B cell (primary cell): ENCODE measurements around the gene SLC2A1. TPM values are rescaled to one million over a fixed set of nuclear protein-coding genes. Genes with fewer than 3 reads are reported as not detected.

ENCODE experiments used
- ATAC-seq: fragments of 200-7000 bp; cut with Tn5 transposase; one replicate; pipeline ENCODE4 v1.10.0; 2021; ENCODE audit warnings: low read depth, mild to moderate bottlenecking, moderate number of reproducible peaks, moderate library complexity
- CTCF ChIA-PET: fragments of 350-600 bp; sonication (Branson Sonifier 250); formaldehyde crosslinking; loops from one replicate; lab custom pipeline; 2021; ENCODE audit warnings: antibody characterized with exemption, inconsistent platforms; lab: Charles Lee
- POLR2A ChIA-PET: fragments of 350-600 bp; sonication (Branson Sonifier 250); formaldehyde crosslinking; loops from one replicate; lab custom pipeline; 2021; ENCODE audit warnings: antibody characterized with exemption; lab: Charles Lee
- DNase-seq: peaks from one replicate; pipeline ENCODE4 v3.0.0; 2013
- H2AFZ ChIP-seq: 2 replicates; pipeline ENCODE4 v1.6.1; 2012; ENCODE audit warnings: mild to moderate bottlenecking, low read depth, low read length; ENCODE audit not compliant: insufficient read depth, poor library complexity, severe bottlenecking
- H3K27ac ChIP-seq, 2 donors: 1 replicate in 1 of 2; 2 replicates in 1 of 2; pipeline ENCODE4 v1.5.1; 2012 to 2013; ENCODE audit warnings: low read length in 2 of 2, mild to moderate bottlenecking in 2 of 2, moderate library complexity in 1 of 2
- H3K27me3 ChIP-seq, 4 experiments: fragments of 200-600 bp in 1 of 4; sonication (generic) in 1 of 4; replicated peaks in 1 of 4; 1 replicate in 2 of 4; 2 replicates in 2 of 4; pipeline versions ENCODE4 v1.6.1 to v1.7.0; 2013 to 2016; ENCODE audit warnings: low read length in 3 of 4, mild to moderate bottlenecking in 2 of 4, mixed read lengths in 1 of 4, moderate library complexity in 1 of 4; ENCODE audit not compliant: insufficient read depth in 4 of 4, control insufficient read depth in 3 of 4; ENCODE audit errors: control extremely low read depth in 1 of 4
- H3K36me3 ChIP-seq, 2 experiments: replicated peaks in 1 of 2; 1 replicate in 1 of 2; 2 replicates in 1 of 2; pipeline versions ENCODE4 v1.6.1 to v1.7.1; 2013; ENCODE audit warnings: low read length in 1 of 2; ENCODE audit not compliant: insufficient read depth in 2 of 2, control insufficient read depth in 1 of 2; ENCODE audit errors: control extremely low read depth in 1 of 2, extremely low read depth in 1 of 2
- H3K4me1 ChIP-seq, 2 donors: fragments of 200-600 bp in 1 of 2; sonication (generic) in 1 of 2; 1 replicate in 1 of 2; 2 replicates in 1 of 2; pipeline versions ENCODE4 v1.5.1 to v1.6.1; 2013 to 2017; ENCODE audit warnings: low read length in 2 of 2; ENCODE audit not compliant: control insufficient read depth in 2 of 2, insufficient read depth in 2 of 2
- H3K4me2 ChIP-seq: replicated peaks from 2 replicates; pipeline ENCODE3; 2012; ENCODE audit warnings: mild to moderate bottlenecking, low read depth, low read length; ENCODE audit not compliant: poor library complexity, severe bottlenecking
- H3K4me3 ChIP-seq, 5 experiments: fragments of 200-600 bp in 1 of 5; sonication (generic) in 1 of 5; 1 replicate in 3 of 5; 2 replicates in 2 of 5; pipeline versions ENCODE4 v1.5.1 to v1.7.0; 2011 to 2016; ENCODE audit warnings: low read length in 4 of 5, mild to moderate bottlenecking in 4 of 5, low read depth in 2 of 5, control low read depth in 1 of 5, moderate library complexity in 1 of 5; ENCODE audit not compliant: insufficient read depth in 1 of 5; ENCODE audit errors: control extremely low read depth in 1 of 5, extremely low read depth in 1 of 5
- H3K79me2 ChIP-seq: fragments of 200-600 bp; sonication (generic); one replicate; pipeline ENCODE4 v1.6.0; 2016; ENCODE audit warnings: low read length; ENCODE audit not compliant: control insufficient read depth, insufficient read depth
- H3K9ac ChIP-seq: fragments of 200-600 bp; sonication (generic); 2 replicates; pipeline ENCODE4 v1.6.1; 2017; ENCODE audit warnings: mild to moderate bottlenecking, low read length, moderate library complexity
- H3K9me3 ChIP-seq, 3 donors: one replicate each; pipeline versions ENCODE4 v1.6.1 to v1.7.1; 2013; ENCODE audit warnings: low read length in 2 of 3; ENCODE audit not compliant: control insufficient read depth in 2 of 3, insufficient read depth in 1 of 3; ENCODE audit errors: control extremely low read depth in 1 of 3
- H4K20me1 ChIP-seq: 2 replicates; pipeline ENCODE4 v1.6.0; 2012; ENCODE audit warnings: mild to moderate bottlenecking, low read length; ENCODE audit not compliant: insufficient read depth, control insufficient read depth, poor library complexity, severe bottlenecking
- H3K27ac Mint-ChIP-seq: one replicate; pipeline ENCODE4 v1.8.0; 2021; ENCODE audit warnings: mixed read lengths
- H3K27me3 Mint-ChIP-seq: one replicate; pipeline ENCODE4 v1.8.0; 2021; ENCODE audit warnings: mixed read lengths
- H3K4me1 Mint-ChIP-seq: one replicate; pipeline ENCODE4 v1.8.0; 2021; ENCODE audit warnings: mixed read lengths
- H3K4me3 Mint-ChIP-seq: one replicate; pipeline ENCODE4 v1.8.0; 2021; ENCODE audit warnings: mixed read lengths
- H3K9me3 Mint-ChIP-seq: one replicate; pipeline ENCODE4 v1.8.0; 2022; ENCODE audit warnings: mixed read lengths; ENCODE audit not compliant: insufficient read depth
- EZH2 ChIP-seq: IDR thresholded peaks from 2 replicates; pipeline ENCODE4 v1.6.1; 2012; ENCODE audit warnings: borderline replicate concordance, low read depth, mild to moderate bottlenecking, moderate library complexity, low read length; ENCODE audit not compliant: insufficient read depth, poor library complexity, severe bottlenecking
- WGBS: methylation state at CpG from one replicate; pipeline ENCODE4 v1.1.5; 2013; ENCODE audit warnings: missing lambda C conversion rate; ENCODE audit not compliant: insufficient coverage; 5-methylcytosine and 5-hydroxymethylcytosine counted together
- intact Hi-C: fragments of 100-400 bp; cut with micrococcal nuclease; formaldehyde crosslinking; loops from one replicate; pipeline ENCODE4 v1.10.0; 2022
- polyA plus RNA-seq: library from polyadenylated mRNA; depleted of rRNA; stranded (reverse); fragments of >200 nt; gene quantifications from 2 replicates; pipeline ENCODE4 v1.2.3, GENCODE V29; 2012
- total RNA-seq, 2 donors: library from RNA; stranded (reverse); fragments of 120-200 nt in 1 of 2; gene quantifications; 1 replicate in 1 of 2; 2 replicates in 1 of 2; pipeline versions ENCODE4 v1.2.3 to v1.2.4, GENCODE V29; 2013 to 2022
- TF ChIP-seq, protein P1 (sequence below): fragments of 200-600 bp; IDR thresholded peaks from one replicate; pipeline ENCODE4 v1.8.0; 2022; ENCODE audit warnings: antibody characterized with exemption, mild to moderate bottlenecking

SLC2A1 gene
- total and polyA plus RNA-seq, 2 donors (not counting 1 experiment from before 2014, with no cell fraction given): 223 to 240 TPM

DNA sequence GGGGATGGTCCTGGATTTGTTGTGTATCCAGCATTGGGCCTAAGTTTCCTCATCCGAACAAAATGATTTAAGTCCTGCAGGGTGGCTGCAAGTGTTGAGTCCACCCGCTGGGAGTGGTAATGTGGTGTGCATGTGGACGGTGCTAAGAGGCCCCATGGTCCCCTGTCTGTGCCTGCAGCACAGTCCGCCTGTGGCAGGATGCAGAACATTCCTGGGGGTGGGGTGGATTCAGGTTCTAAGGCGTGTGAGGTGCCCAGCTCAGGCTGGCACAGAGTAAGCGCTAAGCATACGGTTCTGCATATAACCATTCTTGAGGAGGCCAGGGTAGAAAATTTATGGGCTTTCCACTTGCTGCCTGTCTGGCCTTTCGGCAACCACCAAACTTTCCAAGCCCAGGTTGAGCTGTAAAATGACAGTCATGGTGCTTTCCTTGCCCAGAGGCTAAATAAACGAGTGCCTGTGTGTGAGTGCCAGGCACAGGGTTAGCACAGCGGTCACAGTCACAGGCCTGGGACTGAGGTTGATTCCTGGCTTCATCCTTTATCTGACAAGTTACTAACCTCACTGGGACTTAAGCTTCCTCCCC lies 30.7 kb downstream of the SLC2A1 start:
- Mint-ChIP-seq H3K27ac (peak overlapping the region; percentile 70), H3K27me3 (no peaks in the 10 kb centered on the region), H3K4me3 (no peak overlapping the region), H3K4me1 (peaks cover 72% of the 10 kb centered on the region), H3K9me3 (no peaks in the 10 kb centered on the region)
- Histone ChIP-seq H4K20me1 (peaks cover 36% of the 10 kb centered on the region), H3K79me2 (peaks cover 46% of the 10 kb centered on the region), H3K4me2 (no peak overlapping the region), H3K4me1 (peaks cover 39 to 53% of the 10 kb centered on the region in 2 donors), H3K27me3 (no peaks in the 10 kb centered on the region), H2AFZ (no peak overlapping the region), H3K9me3 (no peaks in the 10 kb centered on the region), H3K9ac (no peak overlapping the region), H3K36me3 (peaks cover 2 to 59% of the 10 kb centered on the region in 2 experiments), H3K4me3 (no peak overlapping the region), H3K27ac (peak overlapping the region in 1 of 2 donors; percentile 15)
- 87% methylated on average over 10 of the region's 10 CpGs for WGBS
- no peak for TF ChIP-seq EZH2
- TF ChIP-seq, protein P1, sequence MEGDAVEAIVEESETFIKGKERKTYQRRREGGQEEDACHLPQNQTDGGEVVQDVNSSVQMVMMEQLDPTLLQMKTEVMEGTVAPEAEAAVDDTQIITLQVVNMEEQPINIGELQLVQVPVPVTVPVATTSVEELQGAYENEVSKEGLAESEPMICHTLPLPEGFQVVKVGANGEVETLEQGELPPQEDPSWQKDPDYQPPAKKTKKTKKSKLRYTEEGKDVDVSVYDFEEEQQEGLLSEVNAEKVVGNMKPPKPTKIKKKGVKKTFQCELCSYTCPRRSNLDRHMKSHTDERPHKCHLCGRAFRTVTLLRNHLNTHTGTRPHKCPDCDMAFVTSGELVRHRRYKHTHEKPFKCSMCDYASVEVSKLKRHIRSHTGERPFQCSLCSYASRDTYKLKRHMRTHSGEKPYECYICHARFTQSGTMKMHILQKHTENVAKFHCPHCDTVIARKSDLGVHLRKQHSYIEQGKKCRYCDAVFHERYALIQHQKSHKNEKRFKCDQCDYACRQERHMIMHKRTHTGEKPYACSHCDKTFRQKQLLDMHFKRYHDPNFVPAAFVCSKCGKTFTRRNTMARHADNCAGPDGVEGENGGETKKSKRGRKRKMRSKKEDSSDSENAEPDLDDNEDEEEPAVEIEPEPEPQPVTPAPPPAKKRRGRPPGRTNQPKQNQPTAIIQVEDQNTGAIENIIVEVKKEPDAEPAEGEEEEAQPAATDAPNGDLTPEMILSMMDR: no peak
- DNase-seq: no peak
- ChIA-PET CTCF (interaction anchor here (0.8 to 21.2 kb wide), 4 partner anchors 15 to 146 kb away, joined by 3 to 1178 read pairs (median 6); no protein-coding TSS in a partner anchor), POLR2A (interaction anchor here (10.2 kb wide), 1 partner anchor 27 kb away, joined by 209 read pairs; the partner anchor contains the start of gene SLC2A1)
- intact Hi-C loops: no loop called here
- ATAC-seq: no peak

DNA sequence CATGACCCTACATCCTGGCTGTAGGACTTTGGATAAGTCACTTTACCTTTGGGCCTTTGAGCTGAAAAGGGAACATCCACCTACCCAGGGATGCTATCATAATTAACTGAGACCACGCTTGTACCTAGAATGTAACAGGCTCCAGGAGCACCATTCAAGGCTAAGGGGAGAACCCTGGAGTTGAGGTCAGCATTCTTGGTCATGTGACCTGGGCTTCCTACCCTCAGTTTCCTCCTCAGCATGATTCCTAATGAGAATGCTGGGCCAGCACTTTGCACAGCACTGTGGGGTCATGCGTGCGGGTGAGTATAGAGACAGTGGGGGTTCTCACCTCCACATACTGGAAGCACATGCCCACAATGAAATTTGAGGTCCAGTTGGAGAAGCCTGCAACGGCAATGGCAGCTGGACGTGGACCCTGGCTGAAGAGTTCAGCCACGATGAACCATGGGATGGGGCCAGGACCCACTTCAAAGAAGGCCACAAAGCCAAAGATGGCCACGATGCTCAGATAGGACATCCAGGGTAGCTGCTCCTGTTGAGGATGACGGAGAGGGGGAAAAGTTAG lies 31.3 kb downstream of the SLC2A1 start:
- H3K9me3 ChIP-seq: no peaks in the 10 kb centered on the region
- H4K20me1 ChIP-seq: peaks cover 36% of the 10 kb centered on the region
- Mint-ChIP-seq H3K4me3 (no peak overlapping the region), H3K27me3 (no peaks in the 10 kb centered on the region), H3K9me3 (no peaks in the 10 kb centered on the region), H3K27ac (peak overlapping the region; percentile 70), H3K4me1 (peaks cover 71% of the 10 kb centered on the region)
- H3K4me1 ChIP-seq: peaks cover 38 to 51% of the 10 kb centered on the region in 2 donors
- H3K9ac ChIP-seq: no peak overlapping the region
- H3K27ac ChIP-seq: no peak overlapping the region
- no peak overlapping the region for H3K4me3 ChIP-seq
- intact Hi-C loops: no loop called here
- 92% methylated on average over 8 of the region's 8 CpGs for WGBS
- H3K79me2 ChIP-seq: peaks cover 39% of the 10 kb centered on the region
- no peak for ATAC-seq
- H2AFZ ChIP-seq: no peak overlapping the region
- H3K36me3 ChIP-seq: peaks cover 2 to 55% of the 10 kb centered on the region in 2 experiments
- H3K27me3 ChIP-seq: no peaks in the 10 kb centered on the region
- POLR2A ChIA-PET: interaction anchor here (10.2 kb wide), 1 partner anchor 28 kb away, joined by 209 read pairs; the partner anchor contains the start of gene SLC2A1
- DNase-seq: no peak
- no peak for TF ChIP-seq EZH2
- TF ChIP-seq, protein P1: no peak
- no peak overlapping the region for H3K4me2 ChIP-seq
- CTCF ChIA-PET: interaction anchor here (0.8 to 21.2 kb wide), 5 partner anchors 9 to 147 kb away, joined by 3 to 1178 read pairs (median 6); no protein-coding TSS in a partner anchor
